Measurements from ENCODE around the gene PCGF2. TPM values are rescaled to one million over a fixed set of nuclear protein-coding genes. Genes with fewer than 3 reads are reported as not detected.
"Not testable (repeated sequence)": the region's sequence is repeated elsewhere in the genome, so short reads cannot be mapped to it uniquely, and the experiment has no call there.

Gene PCGF2
- 6.4 and 6.9 TPM in 2 replicates for total RNA-seq

GRCh38 chr17:38748149-38748891 is at the start of gene PCGF2:
TSS of gene PCGF2 (minus strand) at chr17:38748336. CDS start at chr17:38740402, 7,934 bp downstream.
- peak; percentile 77 for DNase-seq (ENCODE audit: low read depth, low spot score)

- no peak for DNase-seq (ENCODE audit: low read depth, low spot score)
These were observed 49.7 kb upstream of the PCGF2 start for GRCh38 chr17:38797828-38798227.

DNA sequence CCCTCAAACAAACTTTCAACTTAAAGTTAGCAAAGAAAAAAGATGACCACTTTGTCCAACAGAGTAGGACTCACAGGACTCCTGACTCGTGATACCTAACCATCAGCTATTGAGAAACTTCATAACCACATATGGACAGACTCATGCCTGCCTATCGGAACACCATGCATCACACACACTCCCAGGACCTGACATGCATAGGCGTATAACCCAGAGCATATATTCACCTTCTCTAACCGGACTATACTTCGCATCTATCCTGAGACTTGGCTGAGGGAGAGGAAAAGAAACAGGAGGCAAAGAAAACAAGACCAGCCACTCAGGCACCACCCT is 49.0 kb upstream of the PCGF2 start:
- no peak for DNase-seq (ENCODE audit: low read depth, low spot score)

DNA sequence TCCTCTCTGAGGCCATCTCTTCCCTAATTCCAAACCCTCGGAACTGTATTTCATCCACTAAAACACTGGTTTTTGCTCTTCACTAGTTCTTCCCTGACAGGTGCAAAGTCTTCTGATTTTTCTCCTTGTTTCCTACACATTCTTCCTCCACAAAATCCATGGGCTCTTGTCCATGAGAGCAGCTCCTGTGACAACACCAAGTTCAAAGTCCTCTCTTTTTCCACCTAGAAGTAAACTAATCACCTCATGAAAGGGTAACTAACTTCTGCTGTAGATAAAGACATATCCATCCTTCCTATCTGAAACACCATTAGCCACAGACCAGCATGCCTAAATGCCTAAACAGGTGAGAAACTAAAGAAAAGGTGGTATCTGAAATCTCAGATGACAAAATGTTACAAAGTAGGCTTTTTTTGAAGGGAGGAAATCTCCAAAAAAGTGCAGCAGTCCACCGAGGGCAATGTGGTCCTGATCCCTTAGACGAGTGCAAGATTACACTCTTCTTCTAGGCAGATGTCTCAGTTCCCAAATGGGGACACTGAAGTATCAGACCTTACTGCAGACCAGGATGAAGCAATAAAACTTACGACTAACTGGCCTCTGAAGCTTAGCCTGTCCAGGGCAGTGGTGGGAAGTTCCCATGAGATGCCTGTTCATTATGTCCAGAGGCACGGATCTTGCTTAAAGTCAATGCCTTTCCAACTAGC is 48.5 kb upstream of the PCGF2 start:
- DNase-seq (ENCODE audit: low read depth, low spot score): no peak

DNA sequence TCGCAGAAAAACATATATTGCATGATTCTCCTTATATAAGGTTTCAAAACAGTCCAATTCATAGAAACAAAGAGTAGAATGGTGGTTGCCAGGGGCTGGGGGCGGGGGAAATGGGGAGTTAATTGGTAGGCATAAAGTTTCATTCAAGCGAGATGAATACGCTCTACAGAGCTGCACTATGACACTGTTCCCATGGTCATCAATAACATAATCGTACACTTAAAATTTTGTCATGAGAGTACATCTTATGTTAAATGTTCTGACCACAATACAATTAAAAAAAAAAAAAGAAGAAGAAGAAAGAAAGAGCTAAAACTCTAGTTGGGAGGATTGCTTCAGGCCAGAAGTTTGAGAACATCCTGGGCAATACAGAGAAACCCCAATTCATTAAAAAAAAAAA is 46.1 kb upstream of the PCGF2 start:
- no peak for DNase-seq (ENCODE audit: low read depth, low spot score)

GRCh38 chr17:38791162-38791561 is 43.0 kb upstream of the PCGF2 start:
- DNase-seq (ENCODE audit: low read depth, low spot score): no peak

DNA sequence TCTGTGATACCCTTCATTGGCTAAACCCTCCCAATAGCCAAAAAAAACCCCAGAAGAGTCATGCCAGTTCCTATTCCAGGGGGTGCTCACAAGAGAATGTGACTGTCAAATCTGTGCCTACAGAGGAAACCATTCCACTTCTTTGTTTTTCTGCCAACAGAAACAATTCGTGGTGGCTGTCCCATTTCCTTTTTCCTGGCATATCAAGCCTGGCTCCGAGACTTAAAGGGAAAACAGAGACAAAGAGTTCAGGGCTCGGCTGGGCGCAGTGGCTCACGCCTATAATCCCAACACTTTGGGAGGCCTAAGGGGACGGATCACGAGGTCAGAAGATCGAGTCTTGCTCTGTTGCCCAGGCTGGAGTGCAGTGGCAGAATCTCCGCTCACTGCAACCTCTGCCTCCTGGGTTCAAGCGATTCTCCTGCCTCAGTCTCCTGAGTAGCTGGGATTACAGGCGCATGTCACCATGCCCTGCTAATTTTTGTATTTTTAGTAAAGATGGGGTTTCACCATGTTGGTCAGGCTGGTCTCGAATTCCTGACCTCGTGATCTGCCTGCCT is 42.1 kb upstream of the PCGF2 start:
- not testable (repeated sequence) for DNase-seq (ENCODE audit: low read depth, low spot score)

DNA sequence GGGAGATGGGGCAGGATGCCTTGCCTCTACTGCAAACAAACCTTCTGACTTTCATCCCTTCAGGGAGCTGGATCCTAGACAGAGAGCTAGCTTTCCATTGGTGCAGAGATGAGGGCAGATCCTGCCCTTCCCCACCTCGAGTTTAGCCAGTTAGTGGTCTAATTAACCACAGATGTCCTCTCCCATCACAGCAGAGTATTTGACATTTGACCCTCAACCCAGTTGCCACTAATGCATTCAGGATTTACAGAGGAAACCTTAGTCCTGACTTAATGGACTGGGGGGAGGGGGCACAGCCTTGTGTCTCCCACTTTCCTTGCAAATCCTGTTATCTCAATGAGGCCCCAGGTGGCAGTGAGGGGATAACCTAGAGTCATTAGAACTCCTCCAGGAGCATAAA is 41.0 kb upstream of the PCGF2 start:
- no peak for DNase-seq (ENCODE audit: low read depth, low spot score)

DNA sequence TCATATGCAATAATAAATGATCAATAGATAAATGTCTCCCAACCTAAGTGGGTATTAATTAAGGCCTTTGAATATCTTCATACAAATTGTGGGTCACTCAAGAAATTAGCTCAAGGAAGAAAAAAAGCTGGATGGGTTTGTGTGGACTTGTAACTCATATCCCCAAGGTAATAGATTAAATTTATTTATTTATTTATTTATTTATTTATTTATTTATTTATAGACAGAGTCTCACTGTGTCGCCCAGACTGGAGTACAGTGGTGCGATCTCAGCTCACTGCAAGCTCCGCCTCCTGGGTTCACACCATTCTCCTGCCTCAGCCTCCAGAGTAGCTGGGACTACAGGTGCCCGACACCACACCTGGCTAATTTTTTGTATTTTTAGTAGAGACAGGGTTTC is 39.9 kb upstream of the PCGF2 start:
- not testable (repeated sequence) for DNase-seq (ENCODE audit: low read depth, low spot score)

GRCh38 chr17:38786372-38786771 is 38.2 kb upstream of the PCGF2 start:
- no peak for DNase-seq (ENCODE audit: low read depth, low spot score)

- no peak for DNase-seq (ENCODE audit: low read depth, low spot score)
These were observed 35.1 kb upstream of the PCGF2 start for GRCh38 chr17:38783227-38783626.

- no peak for DNase-seq (ENCODE audit: low read depth, low spot score)
These were observed 32.0 kb upstream of the PCGF2 start for GRCh38 chr17:38779965-38780752.

GRCh38 chr17:38777641-38778250 is 29.6 kb upstream of the PCGF2 start:
- DNase-seq (ENCODE audit: low read depth, low spot score): no peak

DNA sequence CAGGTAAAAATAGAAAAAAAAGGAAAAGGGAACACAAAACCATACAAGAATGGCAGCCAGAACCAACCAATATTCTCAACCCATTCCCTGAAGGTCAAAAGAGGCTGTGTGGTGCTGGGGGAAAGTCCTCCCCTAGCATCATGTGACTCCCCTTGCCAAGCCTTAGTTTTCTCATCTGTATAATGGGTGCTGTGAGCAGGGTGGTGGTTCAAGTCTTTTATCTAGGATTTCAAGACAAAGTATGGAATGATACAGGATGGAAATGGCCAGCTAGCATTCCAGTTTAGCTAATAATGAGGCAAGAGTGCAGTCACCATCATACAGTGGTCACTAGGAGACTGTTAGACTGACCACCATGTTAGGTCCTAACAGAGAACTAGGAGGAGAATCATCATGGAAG is 25.1 kb upstream of the PCGF2 start:
- DNase-seq (ENCODE audit: low read depth, low spot score): no peak

GRCh38 chr17:38768417-38768816 is 20.3 kb upstream of the PCGF2 start:
- DNase-seq (ENCODE audit: low read depth, low spot score): no peak

GRCh38 chr17:38766341-38766740 is 18.2 kb upstream of the PCGF2 start:
- no peak for DNase-seq (ENCODE audit: low read depth, low spot score)

- no peak for DNase-seq (ENCODE audit: low read depth, low spot score)
These were observed 14.1 kb upstream of the PCGF2 start for GRCh38 chr17:38762231-38762630.

- DNase-seq (ENCODE audit: low read depth, low spot score): no peak
These were observed 13.5 kb upstream of the PCGF2 start for GRCh38 chr17:38761612-38762011.

GRCh38 chr17:38753071-38753506 is 5.0 kb upstream of the PCGF2 start:
- DNase-seq (ENCODE audit: low read depth, low spot score): no peak

DNA sequence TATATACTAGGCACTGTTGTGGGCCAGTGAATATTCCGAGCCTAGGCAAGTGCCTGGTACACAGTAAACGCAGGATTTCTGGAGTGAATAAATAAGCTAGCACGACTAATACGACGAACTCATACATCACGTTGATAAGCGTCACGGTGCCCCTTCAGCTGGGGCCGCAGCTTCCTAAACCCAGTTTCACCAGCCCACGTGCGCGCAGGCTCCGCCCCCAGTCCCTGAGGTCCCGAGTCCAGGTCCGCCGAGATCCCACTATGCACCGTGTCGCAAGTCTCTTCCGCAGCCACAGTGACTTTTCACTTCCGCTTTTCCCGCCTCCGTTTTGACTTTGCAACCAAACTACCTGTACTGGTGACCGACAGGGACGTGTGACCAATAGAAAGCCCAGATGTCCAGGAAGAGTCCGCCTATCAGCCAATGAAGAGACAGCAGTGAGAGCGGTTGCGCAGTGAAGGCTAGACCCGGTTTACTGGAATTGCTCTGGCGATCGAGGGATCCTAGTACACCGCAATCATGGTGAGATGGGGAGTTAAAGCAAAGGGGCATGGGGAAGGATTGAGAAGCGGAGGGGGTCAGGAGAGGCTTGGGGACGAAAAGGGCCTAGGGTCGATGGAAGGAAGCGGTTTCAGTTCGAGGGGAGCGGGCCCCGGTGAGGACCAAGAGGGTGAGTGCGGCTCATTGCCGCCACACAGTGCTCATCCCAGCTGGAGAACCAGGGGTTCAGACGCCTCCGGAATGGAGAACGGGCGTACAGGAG is 4.4 kb upstream of the PCGF2 start, which contains the start of gene PSMB3:
TSS of gene PSMB3 (plus strand) at position 434 of the 763 bp plus-strand sequence. CDS start at position 520, 86 bp downstream.
- peak; percentile 99 for DNase-seq (ENCODE audit: low read depth, low spot score)
